ENCODE measurements around the gene ETV6. TPM values are rescaled to one million over a fixed set of nuclear protein-coding genes. Genes with fewer than 3 reads are reported as not detected.

ETV6 gene
- total RNA-seq, 2 experiments from 2014 or later = 17.1 to 19.3 TPM

DNA sequence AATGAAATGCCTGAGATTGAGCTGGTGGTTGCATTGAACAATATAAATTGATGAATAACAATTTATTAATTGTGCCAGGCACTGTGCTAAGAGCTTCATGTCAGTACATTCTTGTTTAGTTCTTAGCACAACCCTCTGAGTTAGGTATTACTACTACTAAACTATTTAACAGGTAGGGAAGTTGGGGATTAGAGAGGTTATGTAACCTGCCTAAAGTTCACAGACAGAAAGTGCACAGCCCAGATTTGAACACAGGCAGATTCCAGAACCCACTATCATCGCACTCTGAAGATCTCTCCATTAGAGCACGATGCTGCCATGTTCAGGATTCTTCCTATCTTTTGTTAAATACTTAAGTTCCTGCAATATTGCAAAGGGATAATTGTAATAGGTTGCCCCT lies 49.3 kb downstream of the ETV6 start:
- CTCF ChIA-PET (ENCODE audit: unreplicated experiment) = no interaction called here
- TF ChIP-seq EZH2phosphoT487 (IDR thresholded peaks at IDR 0.05; ENCODE audit: borderline replicate concordance, low read depth, low read length) = no peak
- TF ChIP-seq, protein P1, sequence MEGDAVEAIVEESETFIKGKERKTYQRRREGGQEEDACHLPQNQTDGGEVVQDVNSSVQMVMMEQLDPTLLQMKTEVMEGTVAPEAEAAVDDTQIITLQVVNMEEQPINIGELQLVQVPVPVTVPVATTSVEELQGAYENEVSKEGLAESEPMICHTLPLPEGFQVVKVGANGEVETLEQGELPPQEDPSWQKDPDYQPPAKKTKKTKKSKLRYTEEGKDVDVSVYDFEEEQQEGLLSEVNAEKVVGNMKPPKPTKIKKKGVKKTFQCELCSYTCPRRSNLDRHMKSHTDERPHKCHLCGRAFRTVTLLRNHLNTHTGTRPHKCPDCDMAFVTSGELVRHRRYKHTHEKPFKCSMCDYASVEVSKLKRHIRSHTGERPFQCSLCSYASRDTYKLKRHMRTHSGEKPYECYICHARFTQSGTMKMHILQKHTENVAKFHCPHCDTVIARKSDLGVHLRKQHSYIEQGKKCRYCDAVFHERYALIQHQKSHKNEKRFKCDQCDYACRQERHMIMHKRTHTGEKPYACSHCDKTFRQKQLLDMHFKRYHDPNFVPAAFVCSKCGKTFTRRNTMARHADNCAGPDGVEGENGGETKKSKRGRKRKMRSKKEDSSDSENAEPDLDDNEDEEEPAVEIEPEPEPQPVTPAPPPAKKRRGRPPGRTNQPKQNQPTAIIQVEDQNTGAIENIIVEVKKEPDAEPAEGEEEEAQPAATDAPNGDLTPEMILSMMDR (conservative IDR thresholded peaks at IDR 0.05; ENCODE audit: low read length) = no peak
- POLR2A ChIA-PET = interaction anchor here (0.9 to 1.1 kb wide), 3 partner anchors 10 to 29 kb away, joined by 3 read pairs; no protein-coding TSS in a partner anchor

DNA sequence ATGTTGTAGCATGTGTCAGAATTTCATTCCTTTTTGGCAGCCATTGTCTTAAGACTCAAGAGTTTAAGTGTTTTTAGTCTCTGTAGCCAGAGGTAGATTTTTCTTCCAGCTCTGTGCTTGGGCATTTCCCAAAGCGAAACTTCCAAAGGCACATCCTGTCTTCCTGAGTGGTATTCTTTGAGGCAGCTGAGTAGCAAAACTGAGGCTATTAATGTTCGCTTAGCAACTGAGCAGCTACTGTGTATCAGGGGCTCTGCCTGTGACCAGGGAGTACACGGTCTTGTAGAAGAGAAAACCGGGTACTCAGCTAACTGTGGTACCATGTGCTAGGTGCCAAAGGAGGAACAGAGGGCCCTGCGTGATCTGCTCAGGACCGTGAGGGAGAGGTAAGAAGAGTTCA lies 52.0 kb downstream of the ETV6 start:
- H3K79me2 ChIP-seq (ENCODE audit: insufficient read depth, low read depth, low read length) = no peaks in the 10 kb centered on the region; the same call in 1 of the 2 replicates

More for the DNA sequence above, 49.3 kb downstream of the ETV6 start:
- H3K4me2 ChIP-seq (ENCODE audit: low read length) = no peak overlapping the region
- intact Hi-C loops (cut with micrococcal nuclease; ENCODE audit: unreplicated experiment) = no loop called here
- H3K9me2 ChIP-seq (ENCODE audit: insufficient read depth, low read length) = no peaks in the 10 kb centered on the region
- no peaks in the 10 kb centered on the region for H3K9me3 ChIP-seq (ENCODE audit: low read length)
- H2AFZ ChIP-seq (ENCODE audit: low read length) = no peak overlapping the region
- no TSS peak for BruUV-seq (replicated peaks)
- H3K79me2 ChIP-seq (ENCODE audit: insufficient read depth, low read depth, low read length) = no peaks in the 10 kb centered on the region; the same call in 1 of the 2 replicates
- H3K36me3 ChIP-seq (ENCODE audit: insufficient read depth, low read length) = no peaks in the 10 kb centered on the region
- H3K27ac ChIP-seq (ENCODE audit: low read depth, low read length, poor library complexity, severe bottlenecking) = no peak overlapping the region
- no peaks in the 10 kb centered on the region for H4K20me1 ChIP-seq (ENCODE audit: insufficient read depth, low read length)
- H3K4me1 ChIP-seq (ENCODE audit: insufficient read depth, low read length, poor library complexity, severe bottlenecking) = no peaks in the 10 kb centered on the region
- DNase-seq (ENCODE audit: low spot score) = no peak
- H3K4me3 ChIP-seq (ENCODE audit: low read depth, low read length, poor library complexity, severe bottlenecking) = no peak overlapping the region

DNA sequence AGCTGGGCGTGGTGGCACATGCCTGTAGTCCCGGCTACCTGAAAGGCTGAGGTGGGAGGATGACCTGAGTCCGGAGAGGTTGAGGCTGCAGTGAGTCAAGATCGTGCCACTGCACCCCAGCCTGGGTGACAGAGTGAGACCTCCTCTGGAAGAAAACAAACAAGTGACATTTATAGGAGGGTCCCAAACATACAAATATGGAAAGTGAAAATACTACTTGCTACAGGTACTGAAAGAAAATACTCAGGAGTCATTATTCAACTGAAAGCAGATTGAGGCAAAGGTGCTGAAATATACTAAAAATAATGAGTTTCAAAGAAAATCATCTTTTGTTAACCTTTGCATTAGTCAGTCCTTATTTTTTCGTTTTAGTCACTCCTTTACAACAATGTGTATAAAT lies 53.5 kb downstream of the ETV6 start:
- CTCF ChIA-PET (ENCODE audit: unreplicated experiment) = no interaction called here
- no peaks in the 10 kb centered on the region for H3K9me3 ChIP-seq (ENCODE audit: low read length)
- H2AFZ ChIP-seq (ENCODE audit: low read length) = no peak overlapping the region
- no peak overlapping the region for H3K27ac ChIP-seq (ENCODE audit: low read depth, low read length, poor library complexity, severe bottlenecking)
- no peak overlapping the region for H3K4me2 ChIP-seq (ENCODE audit: low read length)
- POLR2A ChIA-PET = no interaction called here
- no TSS peak for BruUV-seq (replicated peaks)
- H3K9me2 ChIP-seq (ENCODE audit: insufficient read depth, low read length) = no peaks in the 10 kb centered on the region
- no peaks in the 10 kb centered on the region for H4K20me1 ChIP-seq (ENCODE audit: insufficient read depth, low read length)
- H3K79me2 ChIP-seq (ENCODE audit: insufficient read depth, low read depth, low read length) = no peaks in the 10 kb centered on the region; the same call in 1 of the 2 replicates
- H3K4me1 ChIP-seq (ENCODE audit: insufficient read depth, low read length, poor library complexity, severe bottlenecking) = no peaks in the 10 kb centered on the region
- DNase-seq (ENCODE audit: low spot score) = no peak
- TF ChIP-seq EZH2phosphoT487 (IDR thresholded peaks at IDR 0.05; ENCODE audit: borderline replicate concordance, low read depth, low read length) = no peak
- TF ChIP-seq, protein P1 (conservative IDR thresholded peaks at IDR 0.05; ENCODE audit: low read length) = no peak
- no peaks in the 10 kb centered on the region for H3K36me3 ChIP-seq (ENCODE audit: insufficient read depth, low read length)
- H3K4me3 ChIP-seq (ENCODE audit: low read depth, low read length, poor library complexity, severe bottlenecking) = no peak overlapping the region
- intact Hi-C loops (cut with micrococcal nuclease; ENCODE audit: unreplicated experiment) = no loop called here

More for the DNA sequence above, 52.0 kb downstream of the ETV6 start:
- ChIA-PET CTCF (ENCODE audit: unreplicated experiment) (no interaction called here), POLR2A (interaction anchor here (0.7 to 1.3 kb wide), 2 partner anchors 34 to 46 kb away, joined by 3 read pairs; no protein-coding TSS in a partner anchor)
- H4K20me1 ChIP-seq (ENCODE audit: insufficient read depth, low read length) = no peaks in the 10 kb centered on the region
- BruUV-seq (replicated peaks) = no TSS peak
- H2AFZ ChIP-seq (ENCODE audit: low read length) = no peak overlapping the region
- H3K27ac ChIP-seq (ENCODE audit: low read depth, low read length, poor library complexity, severe bottlenecking) = no peak overlapping the region
- no peak for TF ChIP-seq EZH2phosphoT487 (IDR thresholded peaks at IDR 0.05; ENCODE audit: borderline replicate concordance, low read depth, low read length)
- TF ChIP-seq, protein P1 (conservative IDR thresholded peaks at IDR 0.05; ENCODE audit: low read length) = no peak
- H3K9me2 ChIP-seq (ENCODE audit: insufficient read depth, low read length) = no peaks in the 10 kb centered on the region
- intact Hi-C loops (cut with micrococcal nuclease; ENCODE audit: unreplicated experiment) = no loop called here
- no peaks in the 10 kb centered on the region for H3K36me3 ChIP-seq (ENCODE audit: insufficient read depth, low read length)
- H3K4me1 ChIP-seq (ENCODE audit: insufficient read depth, low read length, poor library complexity, severe bottlenecking) = no peaks in the 10 kb centered on the region
- no peaks in the 10 kb centered on the region for H3K9me3 ChIP-seq (ENCODE audit: low read length)
- H3K4me2 ChIP-seq (ENCODE audit: low read length) = no peak overlapping the region
- DNase-seq (ENCODE audit: low spot score) = no peak
- H3K4me3 ChIP-seq (ENCODE audit: low read depth, low read length, poor library complexity, severe bottlenecking) = no peak overlapping the region
